Heart left ventricle (tissue), 13 donors: ENCODE data around the gene OR2S2.

Experiments used
- POLR2A ChIP-seq, 2 donors: fragments of 450-650 bp; IDR thresholded peaks; one replicate each; pipeline ENCODE4 v1.6.1; 2017; ENCODE audit warnings: antibody characterized with exemption in 2 of 2, mild to moderate bottlenecking in 2 of 2, moderate library complexity in 2 of 2
- TF ChIP-seq, protein P1 (sequence below), 12 donors: fragments of 200-600 bp; sonication (generic) in 4 of 12; IDR thresholded peaks; one replicate each; pipeline versions ENCODE4 v1.5.0 to v1.8.0; 2018 to 2022; ENCODE audit warnings: antibody characterized with exemption in 12 of 12, mild to moderate bottlenecking in 5 of 12
- donor health status: ischemic (EF 13 %, LVEDD 7.1; RV severe dilation, severe dysfunction).
- donor health status: DM: no; HTN: yes; CAD: no.
- donor health status: DM: no; HTN: no; CAD: no.
- donor health status: ischemic (EF 25% LVEDD 6.9; RV normal size, moderate dysfunction).
- donor health status: ischemic (EF 25% LVEDD 5.7; RV mildly dilated, moderate dysfunction).
- donor health status: ischemic (EF 35%, LVEDD 5.7; RV mildly dilated, moderate dysfunction).
- donor health status: nonischemic (EF 11% LVEDD 7.7; RV severe dilation, severe dysfunction).
- donor health status: DM: yes; HTN: yes; CAD: no.
- donor health status: PGD.
- donor health status: ischemic (EF 29% LVEDD 5.4; RV normal size, mild dysfunction).
- donor health status: nonischemic (EF 23%, LVEDD 6.1; RV moderate dilation, normal function).

DNA sequence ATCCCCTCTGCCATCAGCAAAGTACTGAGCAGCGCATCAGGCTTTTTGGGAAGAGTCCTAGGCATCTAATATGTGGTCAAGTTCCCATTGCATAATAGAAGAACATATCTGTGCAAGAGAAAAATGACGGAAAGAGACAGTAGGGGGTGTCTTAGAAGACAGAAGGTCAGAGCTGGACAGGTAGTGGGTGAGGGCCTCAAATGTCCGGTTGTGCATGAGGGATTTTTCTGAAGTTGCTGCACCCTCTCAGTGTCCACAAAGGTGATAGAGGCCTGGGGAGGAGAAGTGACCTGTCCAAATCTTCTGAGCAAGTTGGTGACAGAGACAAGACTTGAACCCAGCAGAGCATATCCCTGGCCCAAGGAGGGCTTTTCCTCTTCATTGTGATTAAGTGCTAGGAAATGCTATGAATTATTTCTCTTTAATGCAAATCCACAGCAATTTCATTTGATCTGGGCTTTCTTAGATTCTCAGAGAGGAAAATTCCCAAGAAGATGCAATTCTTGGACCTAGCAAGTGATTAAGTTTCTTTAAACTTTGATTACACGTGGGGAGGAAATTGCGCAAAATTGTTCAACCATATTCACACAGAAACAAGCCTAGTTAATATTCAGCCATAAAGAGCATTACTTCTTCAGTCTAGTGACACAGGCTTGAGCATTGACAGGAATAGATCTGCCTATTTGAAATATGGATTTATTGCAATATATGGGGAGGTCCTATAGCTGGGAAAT lies at the start of gene OR2S2:
- TF ChIP-seq, protein P1, sequence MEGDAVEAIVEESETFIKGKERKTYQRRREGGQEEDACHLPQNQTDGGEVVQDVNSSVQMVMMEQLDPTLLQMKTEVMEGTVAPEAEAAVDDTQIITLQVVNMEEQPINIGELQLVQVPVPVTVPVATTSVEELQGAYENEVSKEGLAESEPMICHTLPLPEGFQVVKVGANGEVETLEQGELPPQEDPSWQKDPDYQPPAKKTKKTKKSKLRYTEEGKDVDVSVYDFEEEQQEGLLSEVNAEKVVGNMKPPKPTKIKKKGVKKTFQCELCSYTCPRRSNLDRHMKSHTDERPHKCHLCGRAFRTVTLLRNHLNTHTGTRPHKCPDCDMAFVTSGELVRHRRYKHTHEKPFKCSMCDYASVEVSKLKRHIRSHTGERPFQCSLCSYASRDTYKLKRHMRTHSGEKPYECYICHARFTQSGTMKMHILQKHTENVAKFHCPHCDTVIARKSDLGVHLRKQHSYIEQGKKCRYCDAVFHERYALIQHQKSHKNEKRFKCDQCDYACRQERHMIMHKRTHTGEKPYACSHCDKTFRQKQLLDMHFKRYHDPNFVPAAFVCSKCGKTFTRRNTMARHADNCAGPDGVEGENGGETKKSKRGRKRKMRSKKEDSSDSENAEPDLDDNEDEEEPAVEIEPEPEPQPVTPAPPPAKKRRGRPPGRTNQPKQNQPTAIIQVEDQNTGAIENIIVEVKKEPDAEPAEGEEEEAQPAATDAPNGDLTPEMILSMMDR (IDR thresholded peaks at IDR 0.05), result no peak
- TF ChIP-seq POLR2A (IDR thresholded peaks at IDR 0.05), result no peak
